CD4-positive, alpha-beta T cell (primary cell): Measurements from ENCODE around the gene RBM42. TPM values are rescaled to one million over a fixed set of nuclear protein-coding genes. Genes with fewer than 3 reads are reported as not detected.
A peak's percentile ranks its signal among the peaks of the same experiment; 100 is the strongest.

Experiments
- ATAC-seq: fragments of 200-7000 bp; cut with Tn5 transposase; one replicate; pipeline ENCODE4 v1.10.0; 2022; ENCODE audit warnings: mild to moderate bottlenecking; ENCODE audit not compliant: poor library complexity
- CTCF ChIA-PET: fragments of 350-600 bp; sonication (Branson Sonifier 250); formaldehyde crosslinking; loops from one replicate; lab custom pipeline; 2021; ENCODE audit warnings: antibody characterized with exemption, inconsistent platforms; lab: Charles Lee
- POLR2A ChIA-PET: fragments of 350-600 bp; sonication (Branson Sonifier 250); formaldehyde crosslinking; loops from one replicate; lab custom pipeline; 2021; ENCODE audit warnings: antibody characterized with exemption, inconsistent platforms; lab: Charles Lee
- DNase-seq, 14 experiments: peaks; one replicate each; pipeline ENCODE4 v3.0.0-alpha.2; 2013 to 2020; ENCODE audit warnings: mixed read lengths in 2 of 14
- H3K27ac ChIP-seq, 2 donors: one replicate each; pipeline versions ENCODE4 v1.5.1 to v1.7.0; 2013; ENCODE audit warnings: low read length in 2 of 2, low read depth in 1 of 2, mild to moderate bottlenecking in 1 of 2
- H3K27me3 ChIP-seq, 2 experiments: 1 replicate in 1 of 2; 2 replicates in 1 of 2; pipeline versions ENCODE4 v1.6.1 to v1.7.0; 2013; ENCODE audit warnings: low read length in 2 of 2, control low read depth in 1 of 2, mild to moderate bottlenecking in 1 of 2, moderate library complexity in 1 of 2; ENCODE audit not compliant: insufficient read depth in 2 of 2, control insufficient read depth in 1 of 2
- H3K36me3 ChIP-seq: one replicate; pipeline ENCODE4 v1.6.1; 2013; ENCODE audit warnings: low read length, control low read depth; ENCODE audit not compliant: insufficient read depth
- H3K4me1 ChIP-seq: one replicate; pipeline ENCODE4 v1.6.1; 2013; ENCODE audit warnings: low read length, control low read depth; ENCODE audit not compliant: insufficient read depth
- H3K4me3 ChIP-seq: one replicate; pipeline ENCODE4 v1.5.1; 2013; ENCODE audit warnings: mild to moderate bottlenecking, low read length, moderate library complexity
- H3K9me3 ChIP-seq, 2 experiments: 1 replicate in 1 of 2; 2 replicates in 1 of 2; pipeline versions ENCODE4 v1.6.1 to v1.7.0; 2013; ENCODE audit warnings: low read length in 2 of 2, mild to moderate bottlenecking in 2 of 2, control low read depth in 1 of 2, moderate library complexity in 1 of 2; ENCODE audit not compliant: control insufficient read depth in 1 of 2, insufficient read depth in 1 of 2
- H3K27ac Mint-ChIP-seq: one replicate; pipeline ENCODE4 v1.8.0; 2020; ENCODE audit warnings: mixed read lengths
- H3K27me3 Mint-ChIP-seq: one replicate; pipeline ENCODE4 v1.8.0; 2021; ENCODE audit warnings: mixed read lengths
- H3K36me3 Mint-ChIP-seq: one replicate; pipeline ENCODE4 v1.8.0; 2021; ENCODE audit warnings: low read depth, mixed read lengths
- H3K4me1 Mint-ChIP-seq: one replicate; pipeline ENCODE4 v1.8.0; 2021; ENCODE audit warnings: low read depth, mixed read lengths
- H3K4me3 Mint-ChIP-seq: one replicate; pipeline ENCODE4 v1.8.0; 2020; ENCODE audit warnings: mild to moderate bottlenecking, mixed read lengths
- H3K9me3 Mint-ChIP-seq: one replicate; pipeline ENCODE4 v1.8.0; 2020; ENCODE audit warnings: mixed read lengths
- CTCF ChIP-seq: fragments of 200-600 bp; IDR thresholded peaks from one replicate; pipeline ENCODE4 v1.8.0; 2022; ENCODE audit warnings: antibody characterized with exemption, mild to moderate bottlenecking
- intact Hi-C, 2 experiments: fragments of 100-400 bp; cut with DNase I in 1 of 2; cut with micrococcal nuclease in 1 of 2; formaldehyde crosslinking; loops; one replicate each; pipeline versions ENCODE4 v1.15.1 to v1.9.0; 2023 to 2025; cut with DNase I, micrococcal nuclease
- total RNA-seq, 174 experiments: library from RNA in 2 of 174; stranded (reverse) in 2 of 174; gene quantifications; one replicate each; pipeline ENCODE4 v1.2.3 and lab custom pipeline; 2021 to 2026

RBM42 gene
- total RNA-seq, 2 experiments from 2014 or later, result 45.7 to 48.8 TPM

- POLR2A ChIA-PET, result interaction anchor here (1.0 to 1.9 kb wide), 2 partner anchors 31 to 99 kb away, joined by 4 to 6 read pairs; no protein-coding TSS in a partner anchor
- H3K4me1 ChIP-seq, result peaks cover 47% of the 10 kb centered on the region
- Mint-ChIP-seq H3K4me1 (peaks cover 31% of the 10 kb centered on the region), H3K9me3 (no peaks in the 10 kb centered on the region), H3K27me3 (no peaks in the 10 kb centered on the region), H3K27ac (peak overlapping the region; percentile 39), H3K36me3 (peaks cover 1% of the 10 kb centered on the region), H3K4me3 (peak overlapping the region; percentile 76)
- CTCF ChIA-PET, result no interaction called here
- intact Hi-C loops, result loop anchor here (2.0 to 5.0 kb wide), 2 partner anchors 30 to 115 kb away; partner anchors contain the start of genes HAUS5 (in 1 of the 2), HSPB6 (in 1 of the 2) and PROSER3 (in 1 of the 2)
- H3K9me3 ChIP-seq, result no peaks in the 10 kb centered on the region
- no peak for DNase-seq
- no peak overlapping the region for H3K27ac ChIP-seq
- H3K27me3 ChIP-seq, result no peaks in the 10 kb centered on the region
- ATAC-seq, result no peak
- H3K4me3 ChIP-seq, result no peak overlapping the region
- peaks cover 6% of the 10 kb centered on the region for H3K36me3 ChIP-seq
- TF ChIP-seq CTCF, result no peak
Measured at GRCh38 chr19:35642312-35642711, 13.5 kb downstream of the RBM42 start.

- ChIA-PET POLR2A (interaction anchor here (1.0 to 2.6 kb wide), 3 partner anchors 30 to 98 kb away, joined by 4 to 15 read pairs (median 6); partner anchors contain the start of gene HAUS5), CTCF (no interaction called here)
- Mint-ChIP-seq H3K27ac (peak overlapping the region; percentile 39), H3K4me3 (peak overlapping the region; percentile 76), H3K4me1 (peaks cover 33% of the 10 kb centered on the region), H3K36me3 (no peaks in the 10 kb centered on the region), H3K9me3 (no peaks in the 10 kb centered on the region), H3K27me3 (no peaks in the 10 kb centered on the region)
- no peak for ATAC-seq
- Histone ChIP-seq H3K4me1 (peaks cover 52% of the 10 kb centered on the region), H3K27ac (peak overlapping the region in 1 of 2 donors; percentile 55), H3K4me3 (peak overlapping the region; percentile 95), H3K36me3 (peaks cover 1% of the 10 kb centered on the region), H3K27me3 (no peaks in the 10 kb centered on the region), H3K9me3 (no peaks in the 10 kb centered on the region)
- no peak for TF ChIP-seq CTCF
- DNase-seq, result no peak
- intact Hi-C loops, result loop anchor here (1.0 to 5.0 kb wide), 3 partner anchors 15 to 114 kb away; partner anchors contain the start of genes HAUS5 (in 1 of the 2), HSPB6 (in 1 of the 2) and PROSER3 (in 1 of the 2)
Measured at GRCh38 chr19:35642798-35643254, 14.0 kb downstream of the RBM42 start.

GRCh38 chr19:35643255-35644205 lies 14.7 kb downstream of the RBM42 start:
- no peaks in the 10 kb centered on the region for H3K9me3 ChIP-seq
- POLR2A ChIA-PET, result interaction anchor here (0.7 to 2.6 kb wide), 14 partner anchors 11 to 105 kb away, joined by 3 to 15 read pairs (median 5); partner anchors contain the start of genes HAUS5, IGFLR1, LIN37 and PSENEN
- no peaks in the 10 kb centered on the region for H3K27me3 Mint-ChIP-seq
- intact Hi-C loops, result loop anchor here (1.0 to 5.0 kb wide), 4 partner anchors 15 to 114 kb away; partner anchors contain the start of genes HAUS5 (in 1 of the 2), HSPB6 (in 1 of the 2), PROSER3 (in 1 of the 2) and RBM42 (in 1 of the 2)
- peaks cover 6% of the 10 kb centered on the region for H3K36me3 Mint-ChIP-seq
- H3K4me1 Mint-ChIP-seq, result peaks cover 40% of the 10 kb centered on the region
- peak overlapping the region; percentile 55 to 86 for H3K27ac ChIP-seq
- peak; percentile 38 for ATAC-seq
- H3K9me3 Mint-ChIP-seq, result no peaks in the 10 kb centered on the region
- H3K4me3 ChIP-seq, result peak overlapping the region; percentile 95
- DNase-seq, result peak; percentile 66 to 89 (median 75)
- no peaks in the 10 kb centered on the region for H3K36me3 ChIP-seq
- peak overlapping the region; percentile 65 for H3K27ac Mint-ChIP-seq
- peaks cover 56% of the 10 kb centered on the region for H3K4me1 ChIP-seq
- no peaks in the 10 kb centered on the region for H3K27me3 ChIP-seq
- CTCF ChIA-PET, result no interaction called here
- peak overlapping the region; percentile 93 for H3K4me3 Mint-ChIP-seq
- TF ChIP-seq CTCF, result no peak
